WTC11 (cell line): Measurements from ENCODE around the gene MMP21. TPM values are rescaled to one million over a fixed set of nuclear protein-coding genes. Genes with fewer than 3 reads are reported as not detected.
A peak's percentile ranks its signal among the peaks of the same experiment; 100 is the strongest.

ENCODE experiments used
- ATAC-seq: fragments of 200-7000 bp; cut with Tn5 transposase; 2 replicates; pipeline ENCODE4 v1.10.0; 2021; ENCODE audit warnings: mild to moderate bottlenecking, moderate library complexity
- CTCF ChIA-PET: fragments of 300-600 bp; sonication (Branson Sonifier 250); formaldehyde crosslinking; loops from one replicate; lab custom pipeline; 2021; ENCODE audit warnings: antibody characterized with exemption; lab: Charles Lee
- POLR2A ChIA-PET: fragments of 350-600 bp; sonication (Branson Sonifier 250); formaldehyde crosslinking; loops from one replicate; lab custom pipeline; 2021; ENCODE audit warnings: antibody characterized with exemption; lab: Charles Lee
- DNase-seq: peaks from one replicate; pipeline ENCODE4 v3.0.0; 2021; ENCODE audit warnings: low spot score
- H3K27ac Mint-ChIP-seq: 2 replicates; pipeline ENCODE4 v1.8.0; 2021; ENCODE audit warnings: mixed read lengths
- H3K27me3 Mint-ChIP-seq: 2 replicates; pipeline ENCODE4 v1.8.0; 2021; ENCODE audit warnings: low read depth, mild to moderate bottlenecking, moderate library complexity, mixed read lengths
- H3K36me3 Mint-ChIP-seq: 2 replicates; pipeline ENCODE4 v1.8.0; 2021; ENCODE audit warnings: mixed read lengths
- H3K4me1 Mint-ChIP-seq: 2 replicates; pipeline ENCODE4 v1.8.0; 2022; ENCODE audit warnings: mixed read lengths
- H3K4me3 Mint-ChIP-seq: 2 replicates; pipeline ENCODE4 v1.8.0; 2021; ENCODE audit warnings: mild to moderate bottlenecking, moderate library complexity, mixed read lengths
- H3K9me3 Mint-ChIP-seq: 2 replicates; pipeline ENCODE4 v1.8.0; 2021; ENCODE audit warnings: mixed read lengths
- ATF1 ChIP-seq: sonication (generic); formaldehyde crosslinking; IDR thresholded peaks from 2 replicates; pipeline ENCODE4 v1.8.1; 2023; ENCODE audit warnings: mild to moderate bottlenecking, moderate library complexity, missing genetic modification reagents
- ESRRA ChIP-seq: sonication (generic); formaldehyde crosslinking; IDR thresholded peaks from 2 replicates; pipeline ENCODE4 v1.8.1; 2022; ENCODE audit warnings: mild to moderate bottlenecking, missing genetic modification reagents, borderline replicate concordance
- IRF2 ChIP-seq: sonication (generic); formaldehyde crosslinking; IDR thresholded peaks from 2 replicates; pipeline ENCODE4 v1.8.0; 2022; ENCODE audit warnings: low read depth, missing genetic modification reagents, borderline replicate concordance
- NR2C2 ChIP-seq: sonication (generic); formaldehyde crosslinking; IDR thresholded peaks from 2 replicates; pipeline ENCODE4 v1.8.0; 2022; ENCODE audit warnings: mild to moderate bottlenecking, missing genetic modification reagents
- RORB ChIP-seq: fragments of 250-450 bp; sonication (Bioruptor Pico); IDR thresholded peaks from 2 replicates; pipeline ENCODE4 v1.9.0; 2021; ENCODE audit warnings: mild to moderate bottlenecking
- SMAD3 ChIP-seq: sonication (generic); formaldehyde crosslinking; IDR thresholded peaks from 2 replicates; pipeline ENCODE4 v1.8.0; 2022; ENCODE audit warnings: missing genetic modification reagents, mild to moderate bottlenecking, borderline replicate concordance
- ZNF138 ChIP-seq: sonication (generic); formaldehyde crosslinking; conservative IDR thresholded peaks from 2 replicates; pipeline ENCODE4 v1.8.1; 2022; ENCODE audit warnings: mild to moderate bottlenecking, moderate library complexity, missing genetic modification reagents
- ZNF317 ChIP-seq: sonication (generic); formaldehyde crosslinking; IDR thresholded peaks from 2 replicates; pipeline ENCODE4 v1.8.1; 2023; ENCODE audit warnings: low read depth, mild to moderate bottlenecking, moderate library complexity, missing genetic modification reagents, borderline replicate concordance
- ZNF396 ChIP-seq: fragments of 250-450 bp; sonication (Bioruptor Pico); IDR thresholded peaks from 2 replicates; pipeline ENCODE4 v1.8.0; 2021; ENCODE audit warnings: mild to moderate bottlenecking, moderate library complexity, borderline replicate concordance
- ZNF423 ChIP-seq: fragments of 250-450 bp; sonication (Bioruptor Pico); IDR thresholded peaks from 2 replicates; pipeline ENCODE4 v2.1.2; 2022; ENCODE audit warnings: mild to moderate bottlenecking, moderate library complexity
- total RNA-seq: library from RNA; stranded (reverse); gene quantifications from 3 replicates; pipeline ENCODE4 v1.2.3, GENCODE V29; 2021
- TF ChIP-seq, protein P1 (sequence below): sonication (generic); formaldehyde crosslinking; IDR thresholded peaks from 2 replicates; pipeline ENCODE4 v1.8.0; 2022; ENCODE audit warnings: missing genetic modification reagents
- TF ChIP-seq, protein P2 (sequence below): fragments of 250-450 bp; sonication (Bioruptor Pico); IDR thresholded peaks from 2 replicates; pipeline ENCODE4 v1.9.0; 2021; ENCODE audit warnings: moderate library complexity, mild to moderate bottlenecking, inconsistent platforms, borderline replicate concordance
- TF ChIP-seq, protein P3 (sequence below): sonication (generic); formaldehyde crosslinking; IDR thresholded peaks from 2 replicates; pipeline ENCODE4 v1.8.1; 2023; ENCODE audit warnings: mild to moderate bottlenecking, missing genetic modification reagents, borderline replicate concordance
- TF ChIP-seq, protein P4 (sequence below): sonication (generic); formaldehyde crosslinking; conservative IDR thresholded peaks from 2 replicates; pipeline ENCODE4 v1.8.1; 2022; ENCODE audit warnings: mild to moderate bottlenecking, missing genetic modification reagents
- TF ChIP-seq, protein P5 (sequence below): sonication (generic); formaldehyde crosslinking; IDR thresholded peaks from 2 replicates; pipeline ENCODE4 v1.8.0; 2023; ENCODE audit warnings: missing genetic modification reagents
- TF ChIP-seq, protein P6 (sequence below): fragments of 250-450 bp; sonication (Bioruptor Pico); IDR thresholded peaks from 2 replicates; pipeline ENCODE4 v1.9.0; 2021; ENCODE audit warnings: mild to moderate bottlenecking

MMP21 gene
- total RNA-seq, 1 experiment from 2014 or later = not detected

DNA sequence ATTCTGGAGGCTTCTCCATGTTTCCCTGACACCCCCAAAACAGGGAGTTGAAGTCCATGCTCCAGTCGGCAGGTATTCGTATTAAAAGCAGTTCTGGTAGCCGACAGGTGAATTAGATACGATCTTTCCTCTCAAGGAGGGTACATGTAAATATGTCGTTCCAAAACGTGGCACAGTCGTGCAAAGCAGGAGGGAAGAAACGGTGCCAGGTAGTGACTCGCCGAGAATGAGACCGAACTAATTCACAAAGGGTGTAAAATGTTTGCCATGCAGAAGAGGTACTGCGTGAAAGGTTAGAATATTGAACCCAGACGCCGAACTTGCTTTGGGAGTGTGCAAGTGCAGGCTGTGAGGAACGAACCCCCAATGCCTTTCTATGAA, 55.6 kb downstream of the MMP21 start (continued):
- TF ChIP-seq, protein P1, sequence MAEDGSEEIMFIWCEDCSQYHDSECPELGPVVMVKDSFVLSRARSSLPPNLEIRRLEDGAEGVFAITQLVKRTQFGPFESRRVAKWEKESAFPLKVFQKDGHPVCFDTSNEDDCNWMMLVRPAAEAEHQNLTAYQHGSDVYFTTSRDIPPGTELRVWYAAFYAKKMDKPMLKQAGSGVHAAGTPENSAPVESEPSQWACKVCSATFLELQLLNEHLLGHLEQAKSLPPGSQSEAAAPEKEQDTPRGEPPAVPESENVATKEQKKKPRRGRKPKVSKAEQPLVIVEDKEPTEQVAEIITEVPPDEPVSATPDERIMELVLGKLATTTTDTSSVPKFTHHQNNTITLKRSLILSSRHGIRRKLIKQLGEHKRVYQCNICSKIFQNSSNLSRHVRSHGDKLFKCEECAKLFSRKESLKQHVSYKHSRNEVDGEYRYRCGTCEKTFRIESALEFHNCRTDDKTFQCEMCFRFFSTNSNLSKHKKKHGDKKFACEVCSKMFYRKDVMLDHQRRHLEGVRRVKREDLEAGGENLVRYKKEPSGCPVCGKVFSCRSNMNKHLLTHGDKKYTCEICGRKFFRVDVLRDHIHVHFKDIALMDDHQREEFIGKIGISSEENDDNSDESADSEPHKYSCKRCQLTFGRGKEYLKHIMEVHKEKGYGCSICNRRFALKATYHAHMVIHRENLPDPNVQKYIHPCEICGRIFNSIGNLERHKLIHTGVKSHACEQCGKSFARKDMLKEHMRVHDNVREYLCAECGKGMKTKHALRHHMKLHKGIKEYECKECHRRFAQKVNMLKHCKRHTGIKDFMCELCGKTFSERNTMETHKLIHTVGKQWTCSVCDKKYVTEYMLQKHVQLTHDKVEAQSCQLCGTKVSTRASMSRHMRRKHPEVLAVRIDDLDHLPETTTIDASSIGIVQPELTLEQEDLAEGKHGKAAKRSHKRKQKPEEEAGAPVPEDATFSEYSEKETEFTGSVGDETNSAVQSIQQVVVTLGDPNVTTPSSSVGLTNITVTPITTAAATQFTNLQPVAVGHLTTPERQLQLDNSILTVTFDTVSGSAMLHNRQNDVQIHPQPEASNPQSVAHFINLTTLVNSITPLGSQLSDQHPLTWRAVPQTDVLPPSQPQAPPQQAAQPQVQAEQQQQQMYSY (CRISPR knock-in tag) = 0 out of 2 replicates have a peak, but pooled peaks have one; percentile 5
- TF ChIP-seq, all 79 proteins: peak for 3

DNA sequence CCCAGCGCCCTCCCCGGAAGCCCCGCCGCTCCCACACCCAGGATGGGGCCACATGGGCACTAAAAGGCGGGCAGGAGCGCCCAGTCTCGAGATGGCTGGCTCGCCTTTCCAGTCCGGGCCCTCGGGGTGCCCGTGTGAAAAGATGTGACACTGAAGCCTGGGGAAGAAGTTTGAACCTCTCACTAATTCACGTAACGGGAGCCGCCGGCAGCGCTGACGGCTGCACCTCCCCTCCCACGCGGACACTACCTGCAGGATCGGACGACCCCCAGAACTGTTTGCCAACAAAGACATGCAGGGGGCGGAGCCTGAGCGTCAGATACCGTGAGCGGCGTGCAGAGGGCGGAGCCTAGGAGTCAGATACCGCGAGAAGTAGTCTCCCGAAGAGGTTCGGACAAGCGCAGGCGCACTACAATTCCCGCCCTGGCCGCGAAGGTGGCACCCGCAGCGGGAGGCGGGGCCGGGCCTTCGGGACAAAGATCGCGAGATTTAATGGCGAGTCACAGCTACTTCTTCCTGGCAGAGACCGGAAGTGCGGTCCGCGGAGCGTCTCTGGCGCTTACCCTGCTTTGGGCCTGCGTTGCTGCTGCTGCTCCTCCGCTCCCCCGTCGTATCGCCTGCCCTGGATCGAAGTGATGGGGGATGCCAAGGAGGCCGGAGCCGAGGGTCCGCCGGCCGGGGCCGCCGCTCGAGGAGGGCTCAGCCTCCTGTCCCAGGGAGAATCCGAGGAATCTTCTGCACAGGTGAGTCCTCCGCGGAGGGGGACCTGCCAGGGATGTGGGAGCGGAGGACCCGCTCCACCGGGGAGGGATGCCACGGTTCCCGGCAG, 56.2 kb downstream of the MMP21 start, which contains the start of gene EDRF1:
TSS of gene EDRF1 (plus strand) at position 537 of the 829 bp plus-strand sequence. CDS start at position 636, 99 bp downstream.
- H3K27me3 Mint-ChIP-seq = peaks cover 10% of the 10 kb centered on the region
- DNase-seq = peak; percentile 99
- peaks cover 11% of the 10 kb centered on the region for H3K4me1 Mint-ChIP-seq
- H3K4me3 Mint-ChIP-seq = peak within 1 kb of the TSS; percentile 95
- peak within 1 kb of the TSS; percentile 96 for H3K27ac Mint-ChIP-seq
- peak; percentile 98 for ATAC-seq
- CTCF ChIA-PET = interaction anchor here (0.6 to 1.0 kb wide), 3 partner anchors 12 to 271 kb away, joined by 3 to 4 read pairs (median 3); no protein-coding TSS in a partner anchor
- H3K36me3 Mint-ChIP-seq = peaks cover 33% of the 10 kb centered on the region
- H3K9me3 Mint-ChIP-seq = peaks cover 6% of the 10 kb centered on the region
- POLR2A ChIA-PET = interaction anchor here (0.7 kb wide), 1 partner anchor 88 kb away, joined by 3 read pairs; no protein-coding TSS in a partner anchor
- TF ChIP-seq ZNF138 (no peak), ATF1 (CRISPR knock-in tag) (no peak), ZNF423 (CRISPR knock-in tag) (no peak), ESRRA (CRISPR knock-in tag) (peak; percentile 78; the same call in 1 of the 2 replicates), RORB (CRISPR knock-in tag) (no peak), ZNF317 (CRISPR knock-in tag) (0 out of 2 replicates have a peak, but pooled peaks have one; percentile 19), ZNF396 (CRISPR knock-in tag) (no peak), SMAD3 (peak; percentile 81; the same call in 1 of the 2 replicates), IRF2 (CRISPR knock-in tag) (0 out of 2 replicates have a peak, but pooled peaks have one; percentile 71), NR2C2 (CRISPR knock-in tag) (no peak)
- TF ChIP-seq, protein P2, sequence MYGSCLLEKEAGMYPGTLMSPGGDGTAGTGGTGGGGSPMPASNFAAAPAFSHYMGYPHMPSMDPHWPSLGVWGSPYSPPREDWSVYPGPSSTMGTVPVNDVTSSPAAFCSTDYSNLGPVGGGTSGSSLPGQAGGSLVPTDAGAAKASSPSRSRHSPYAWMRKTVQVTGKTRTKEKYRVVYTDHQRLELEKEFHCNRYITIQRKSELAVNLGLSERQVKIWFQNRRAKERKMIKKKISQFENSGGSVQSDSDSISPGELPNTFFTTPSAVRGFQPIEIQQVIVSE (CRISPR knock-in tag) = no peak
- TF ChIP-seq, protein P3, sequence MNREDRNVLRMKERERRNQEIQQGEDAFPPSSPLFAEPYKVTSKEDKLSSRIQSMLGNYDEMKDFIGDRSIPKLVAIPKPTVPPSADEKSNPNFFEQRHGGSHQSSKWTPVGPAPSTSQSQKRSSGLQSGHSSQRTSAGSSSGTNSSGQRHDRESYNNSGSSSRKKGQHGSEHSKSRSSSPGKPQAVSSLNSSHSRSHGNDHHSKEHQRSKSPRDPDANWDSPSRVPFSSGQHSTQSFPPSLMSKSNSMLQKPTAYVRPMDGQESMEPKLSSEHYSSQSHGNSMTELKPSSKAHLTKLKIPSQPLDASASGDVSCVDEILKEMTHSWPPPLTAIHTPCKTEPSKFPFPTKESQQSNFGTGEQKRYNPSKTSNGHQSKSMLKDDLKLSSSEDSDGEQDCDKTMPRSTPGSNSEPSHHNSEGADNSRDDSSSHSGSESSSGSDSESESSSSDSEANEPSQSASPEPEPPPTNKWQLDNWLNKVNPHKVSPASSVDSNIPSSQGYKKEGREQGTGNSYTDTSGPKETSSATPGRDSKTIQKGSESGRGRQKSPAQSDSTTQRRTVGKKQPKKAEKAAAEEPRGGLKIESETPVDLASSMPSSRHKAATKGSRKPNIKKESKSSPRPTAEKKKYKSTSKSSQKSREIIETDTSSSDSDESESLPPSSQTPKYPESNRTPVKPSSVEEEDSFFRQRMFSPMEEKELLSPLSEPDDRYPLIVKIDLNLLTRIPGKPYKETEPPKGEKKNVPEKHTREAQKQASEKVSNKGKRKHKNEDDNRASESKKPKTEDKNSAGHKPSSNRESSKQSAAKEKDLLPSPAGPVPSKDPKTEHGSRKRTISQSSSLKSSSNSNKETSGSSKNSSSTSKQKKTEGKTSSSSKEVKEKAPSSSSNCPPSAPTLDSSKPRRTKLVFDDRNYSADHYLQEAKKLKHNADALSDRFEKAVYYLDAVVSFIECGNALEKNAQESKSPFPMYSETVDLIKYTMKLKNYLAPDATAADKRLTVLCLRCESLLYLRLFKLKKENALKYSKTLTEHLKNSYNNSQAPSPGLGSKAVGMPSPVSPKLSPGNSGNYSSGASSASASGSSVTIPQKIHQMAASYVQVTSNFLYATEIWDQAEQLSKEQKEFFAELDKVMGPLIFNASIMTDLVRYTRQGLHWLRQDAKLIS = no peak
- TF ChIP-seq, protein P4, sequence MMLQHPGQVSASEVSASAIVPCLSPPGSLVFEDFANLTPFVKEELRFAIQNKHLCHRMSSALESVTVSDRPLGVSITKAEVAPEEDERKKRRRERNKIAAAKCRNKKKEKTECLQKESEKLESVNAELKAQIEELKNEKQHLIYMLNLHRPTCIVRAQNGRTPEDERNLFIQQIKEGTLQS (CRISPR knock-in tag) = no peak
- TF ChIP-seq, protein P5, sequence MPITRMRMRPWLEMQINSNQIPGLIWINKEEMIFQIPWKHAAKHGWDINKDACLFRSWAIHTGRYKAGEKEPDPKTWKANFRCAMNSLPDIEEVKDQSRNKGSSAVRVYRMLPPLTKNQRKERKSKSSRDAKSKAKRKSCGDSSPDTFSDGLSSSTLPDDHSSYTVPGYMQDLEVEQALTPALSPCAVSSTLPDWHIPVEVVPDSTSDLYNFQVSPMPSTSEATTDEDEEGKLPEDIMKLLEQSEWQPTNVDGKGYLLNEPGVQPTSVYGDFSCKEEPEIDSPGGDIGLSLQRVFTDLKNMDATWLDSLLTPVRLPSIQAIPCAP = peak; percentile 5; the same call in 1 of the 2 replicates
- TF ChIP-seq, protein P6, sequence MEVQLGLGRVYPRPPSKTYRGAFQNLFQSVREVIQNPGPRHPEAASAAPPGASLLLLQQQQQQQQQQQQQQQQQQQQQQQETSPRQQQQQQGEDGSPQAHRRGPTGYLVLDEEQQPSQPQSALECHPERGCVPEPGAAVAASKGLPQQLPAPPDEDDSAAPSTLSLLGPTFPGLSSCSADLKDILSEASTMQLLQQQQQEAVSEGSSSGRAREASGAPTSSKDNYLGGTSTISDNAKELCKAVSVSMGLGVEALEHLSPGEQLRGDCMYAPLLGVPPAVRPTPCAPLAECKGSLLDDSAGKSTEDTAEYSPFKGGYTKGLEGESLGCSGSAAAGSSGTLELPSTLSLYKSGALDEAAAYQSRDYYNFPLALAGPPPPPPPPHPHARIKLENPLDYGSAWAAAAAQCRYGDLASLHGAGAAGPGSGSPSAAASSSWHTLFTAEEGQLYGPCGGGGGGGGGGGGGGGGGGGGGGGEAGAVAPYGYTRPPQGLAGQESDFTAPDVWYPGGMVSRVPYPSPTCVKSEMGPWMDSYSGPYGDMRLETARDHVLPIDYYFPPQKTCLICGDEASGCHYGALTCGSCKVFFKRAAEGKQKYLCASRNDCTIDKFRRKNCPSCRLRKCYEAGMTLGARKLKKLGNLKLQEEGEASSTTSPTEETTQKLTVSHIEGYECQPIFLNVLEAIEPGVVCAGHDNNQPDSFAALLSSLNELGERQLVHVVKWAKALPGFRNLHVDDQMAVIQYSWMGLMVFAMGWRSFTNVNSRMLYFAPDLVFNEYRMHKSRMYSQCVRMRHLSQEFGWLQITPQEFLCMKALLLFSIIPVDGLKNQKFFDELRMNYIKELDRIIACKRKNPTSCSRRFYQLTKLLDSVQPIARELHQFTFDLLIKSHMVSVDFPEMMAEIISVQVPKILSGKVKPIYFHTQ = no peak
- TF ChIP-seq, protein P1 (CRISPR knock-in tag) = 0 out of 2 replicates have a peak, but pooled peaks have one; percentile 36
